GM12878 (cell line): ENCODE measurements around the gene S100A8.

Experiments used
- POLR2AphosphoS5 ChIP-seq: IDR thresholded peaks from 2 replicates; pipeline ENCODE4 v1.6.1; 2011; ENCODE audit warnings: mild to moderate bottlenecking, low read length, inconsistent platforms
- TAF1 ChIP-seq: IDR thresholded peaks from 2 replicates; pipeline ENCODE4 v1.6.1; 2011; ENCODE audit warnings: mild to moderate bottlenecking, low read depth, low read length, borderline replicate concordance
- TF ChIP-seq, protein P1 (sequence below): fragments of 450-650 bp; IDR thresholded peaks from 2 replicates; pipeline ENCODE4 v1.6.1; 2018; ENCODE audit warnings: mild to moderate bottlenecking, low read depth, moderate library complexity; ENCODE audit not compliant: partially characterized antibody
- TF ChIP-seq, protein P2 (sequence below): IDR thresholded peaks from 2 replicates; pipeline ENCODE4 v1.6.1; 2012; ENCODE audit warnings: mild to moderate bottlenecking, low read depth, low read length

DNA sequence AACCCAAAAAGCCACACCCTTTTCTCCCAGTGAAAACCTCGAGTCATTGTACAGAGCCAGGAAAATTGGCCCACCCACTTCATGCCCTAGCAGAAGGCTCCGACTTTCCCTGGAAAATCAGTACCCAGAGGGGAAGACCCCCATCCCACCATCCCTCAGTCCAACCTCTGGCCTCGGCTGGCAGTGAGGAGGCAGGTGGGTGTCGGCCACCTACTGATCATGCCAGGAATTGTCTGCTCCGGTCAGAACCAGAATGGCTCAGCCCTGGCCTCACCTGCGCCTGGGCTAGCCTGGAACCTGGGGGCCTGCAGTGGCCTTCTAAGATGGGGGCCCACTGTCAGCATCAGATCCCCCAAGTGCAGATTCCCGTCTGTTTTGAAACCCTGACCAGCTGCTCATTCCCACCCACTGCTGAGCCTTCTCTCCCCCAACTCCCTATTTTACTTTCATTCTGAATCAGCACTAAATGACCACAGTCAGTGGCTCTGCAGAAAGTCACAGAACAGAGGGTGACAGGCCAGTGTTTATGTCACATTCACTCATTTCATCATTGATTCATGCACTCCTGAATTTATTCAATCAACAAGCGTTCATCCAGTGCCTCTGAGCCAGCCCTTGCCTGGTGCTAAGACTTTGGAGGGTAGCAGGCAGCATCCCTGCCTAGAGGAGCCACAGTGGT is 36.2 kb downstream of the S100A8 start:
- TF ChIP-seq TAF1, result no peak
- TF ChIP-seq, protein P1, sequence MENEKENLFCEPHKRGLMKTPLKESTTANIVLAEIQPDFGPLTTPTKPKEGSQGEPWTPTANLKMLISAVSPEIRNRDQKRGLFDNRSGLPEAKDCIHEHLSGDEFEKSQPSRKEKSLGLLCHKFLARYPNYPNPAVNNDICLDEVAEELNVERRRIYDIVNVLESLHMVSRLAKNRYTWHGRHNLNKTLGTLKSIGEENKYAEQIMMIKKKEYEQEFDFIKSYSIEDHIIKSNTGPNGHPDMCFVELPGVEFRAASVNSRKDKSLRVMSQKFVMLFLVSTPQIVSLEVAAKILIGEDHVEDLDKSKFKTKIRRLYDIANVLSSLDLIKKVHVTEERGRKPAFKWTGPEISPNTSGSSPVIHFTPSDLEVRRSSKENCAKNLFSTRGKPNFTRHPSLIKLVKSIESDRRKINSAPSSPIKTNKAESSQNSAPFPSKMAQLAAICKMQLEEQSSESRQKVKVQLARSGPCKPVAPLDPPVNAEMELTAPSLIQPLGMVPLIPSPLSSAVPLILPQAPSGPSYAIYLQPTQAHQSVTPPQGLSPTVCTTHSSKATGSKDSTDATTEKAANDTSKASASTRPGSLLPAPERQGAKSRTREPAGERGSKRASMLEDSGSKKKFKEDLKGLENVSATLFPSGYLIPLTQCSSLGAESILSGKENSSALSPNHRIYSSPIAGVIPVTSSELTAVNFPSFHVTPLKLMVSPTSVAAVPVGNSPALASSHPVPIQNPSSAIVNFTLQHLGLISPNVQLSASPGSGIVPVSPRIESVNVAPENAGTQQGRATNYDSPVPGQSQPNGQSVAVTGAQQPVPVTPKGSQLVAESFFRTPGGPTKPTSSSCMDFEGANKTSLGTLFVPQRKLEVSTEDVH, result no peak
- no peak for TF ChIP-seq POLR2AphosphoS5
- TF ChIP-seq, protein P2, sequence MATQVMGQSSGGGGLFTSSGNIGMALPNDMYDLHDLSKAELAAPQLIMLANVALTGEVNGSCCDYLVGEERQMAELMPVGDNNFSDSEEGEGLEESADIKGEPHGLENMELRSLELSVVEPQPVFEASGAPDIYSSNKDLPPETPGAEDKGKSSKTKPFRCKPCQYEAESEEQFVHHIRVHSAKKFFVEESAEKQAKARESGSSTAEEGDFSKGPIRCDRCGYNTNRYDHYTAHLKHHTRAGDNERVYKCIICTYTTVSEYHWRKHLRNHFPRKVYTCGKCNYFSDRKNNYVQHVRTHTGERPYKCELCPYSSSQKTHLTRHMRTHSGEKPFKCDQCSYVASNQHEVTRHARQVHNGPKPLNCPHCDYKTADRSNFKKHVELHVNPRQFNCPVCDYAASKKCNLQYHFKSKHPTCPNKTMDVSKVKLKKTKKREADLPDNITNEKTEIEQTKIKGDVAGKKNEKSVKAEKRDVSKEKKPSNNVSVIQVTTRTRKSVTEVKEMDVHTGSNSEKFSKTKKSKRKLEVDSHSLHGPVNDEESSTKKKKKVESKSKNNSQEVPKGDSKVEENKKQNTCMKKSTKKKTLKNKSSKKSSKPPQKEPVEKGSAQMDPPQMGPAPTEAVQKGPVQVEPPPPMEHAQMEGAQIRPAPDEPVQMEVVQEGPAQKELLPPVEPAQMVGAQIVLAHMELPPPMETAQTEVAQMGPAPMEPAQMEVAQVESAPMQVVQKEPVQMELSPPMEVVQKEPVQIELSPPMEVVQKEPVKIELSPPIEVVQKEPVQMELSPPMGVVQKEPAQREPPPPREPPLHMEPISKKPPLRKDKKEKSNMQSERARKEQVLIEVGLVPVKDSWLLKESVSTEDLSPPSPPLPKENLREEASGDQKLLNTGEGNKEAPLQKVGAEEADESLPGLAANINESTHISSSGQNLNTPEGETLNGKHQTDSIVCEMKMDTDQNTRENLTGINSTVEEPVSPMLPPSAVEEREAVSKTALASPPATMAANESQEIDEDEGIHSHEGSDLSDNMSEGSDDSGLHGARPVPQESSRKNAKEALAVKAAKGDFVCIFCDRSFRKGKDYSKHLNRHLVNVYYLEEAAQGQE, result no peak
